Stromal cell of bone marrow (primary cell): ENCODE results near the gene SLC9A5.
A peak's percentile ranks its signal among the peaks of the same experiment; 100 is the strongest.

Source experiments
- DNase-seq: peaks from one replicate; pipeline ENCODE4 v3.0.0-alpha.2; 2012; ENCODE audit warnings: low read depth

Gene SLC9A5

DNA sequence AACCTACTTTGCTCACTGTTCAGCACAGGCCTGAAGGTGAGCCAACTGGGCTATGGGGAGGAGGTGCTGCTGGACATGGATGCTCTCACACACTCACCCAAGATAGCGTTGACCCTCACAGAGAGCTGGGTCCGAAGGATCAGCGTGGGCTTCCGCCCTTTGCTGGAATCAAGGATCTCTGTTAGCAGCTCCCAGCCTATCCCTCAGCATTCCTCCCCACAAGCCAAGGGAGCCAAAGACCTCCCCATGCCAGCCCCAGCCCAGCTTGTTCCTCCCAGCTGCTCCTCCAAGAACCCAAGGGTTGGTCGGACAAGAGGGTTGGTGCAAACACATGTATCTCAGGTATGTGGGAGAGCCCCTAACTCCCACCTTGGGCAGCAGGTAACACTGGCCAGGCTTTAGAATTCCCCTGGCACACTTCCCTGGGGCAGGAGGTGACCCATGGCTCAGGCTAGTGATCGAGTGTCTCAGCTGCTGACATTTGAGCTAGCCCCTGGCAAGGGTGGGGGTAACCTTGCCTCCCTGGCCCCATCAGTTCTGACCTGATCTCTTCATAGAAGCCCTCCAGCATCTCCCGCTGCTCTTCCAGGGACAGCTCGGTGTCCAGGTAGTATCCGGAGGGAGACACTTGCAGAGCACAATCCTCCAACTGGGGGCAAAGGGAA is 9.8 kb upstream of the SLC9A5 start:
- no peak for DNase-seq

DNA sequence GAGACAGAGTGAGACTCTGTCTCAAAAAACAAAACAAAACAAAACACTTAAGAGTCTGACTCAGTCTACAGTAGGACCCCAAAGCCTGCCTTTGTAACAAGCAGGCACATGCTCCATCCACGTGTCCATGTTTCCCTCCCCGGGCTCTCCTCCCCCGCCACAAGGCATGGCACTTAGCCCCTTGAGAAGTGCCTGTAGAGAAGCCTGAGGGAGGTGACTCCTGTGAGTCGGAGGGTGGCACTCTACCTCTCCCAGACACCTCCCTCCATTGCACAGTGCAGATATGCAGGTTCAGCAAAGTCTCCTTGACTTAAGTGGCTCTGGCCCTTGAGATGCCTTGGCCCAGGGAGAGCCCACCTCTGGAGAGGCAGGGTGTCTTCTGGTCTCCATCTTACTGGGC is 8.3 kb upstream of the SLC9A5 start:
- DNase-seq, result no peak

- DNase-seq, result peak; percentile 58
Measured at GRCh38 chr16:67241008-67241900, 7.5 kb upstream of the SLC9A5 start.

GRCh38 chr16:67242138-67242730 is 6.5 kb upstream of the SLC9A5 start:
- no peak for DNase-seq

DNA sequence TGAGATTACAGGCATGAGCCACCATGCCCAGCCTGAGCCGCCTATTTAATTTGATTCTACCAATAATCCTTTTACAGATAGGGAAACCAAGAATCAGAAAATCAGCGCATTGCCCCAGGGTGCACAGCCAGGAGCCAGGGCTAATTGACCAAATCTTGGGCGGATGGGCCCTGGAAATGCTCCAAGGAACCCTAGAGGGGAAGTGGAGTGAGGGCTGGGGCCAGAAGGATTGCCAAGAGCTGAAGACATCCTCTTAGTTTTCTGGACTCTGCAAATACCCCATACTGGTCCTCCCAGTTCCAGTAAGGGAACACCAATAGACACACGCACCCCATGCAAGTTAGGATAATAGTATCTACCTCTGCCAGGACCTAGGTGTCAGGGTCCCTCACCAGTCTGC is 5.3 kb upstream of the SLC9A5 start:
- DNase-seq, result no peak

DNA sequence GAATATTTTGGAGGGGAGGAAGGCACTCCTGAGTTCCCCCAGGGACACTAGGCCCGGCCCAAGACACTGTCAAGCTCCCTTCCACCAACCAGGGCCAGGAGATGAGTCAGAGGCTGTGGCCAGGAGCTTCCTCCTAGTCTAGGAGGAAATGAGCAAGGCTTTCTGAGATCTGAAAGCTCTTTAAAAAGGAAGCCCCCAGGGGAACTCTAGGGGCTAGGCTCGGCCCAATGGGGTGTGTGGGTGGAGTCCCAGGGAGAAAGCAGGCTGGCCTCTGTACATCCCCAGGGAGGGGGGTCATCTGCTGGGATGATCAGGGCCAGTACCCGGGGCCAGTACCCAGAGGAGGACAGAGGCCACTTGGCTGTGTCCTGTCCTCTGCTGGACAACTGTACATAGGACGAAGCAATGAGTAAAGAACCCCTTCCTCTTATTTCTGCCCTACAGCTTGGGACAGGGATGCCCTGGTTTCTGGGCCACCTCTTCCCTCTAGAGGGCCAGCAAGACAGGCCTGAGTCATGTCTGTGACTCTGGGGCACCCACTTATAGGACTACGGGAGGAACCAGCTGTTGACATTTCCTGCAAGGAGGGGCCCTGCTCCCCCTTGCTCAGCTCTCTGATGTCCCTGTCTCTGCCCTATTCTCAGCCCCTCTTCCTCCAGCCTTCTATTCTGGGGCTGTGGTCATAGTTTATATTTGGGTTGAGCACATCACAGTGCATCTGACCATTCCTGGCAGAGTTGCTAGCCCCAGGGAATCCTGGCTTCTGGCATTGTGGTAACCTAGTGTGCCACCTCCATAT is 4.2 kb upstream of the SLC9A5 start:
- peak; percentile 95 for DNase-seq

- DNase-seq, result no peak
Measured at GRCh38 chr16:67245186-67245585, 3.6 kb upstream of the SLC9A5 start.

- DNase-seq, result no peak
Measured at GRCh38 chr16:67245674-67246080, 3.1 kb upstream of the SLC9A5 start.

- DNase-seq, result peak; percentile 74
Measured at GRCh38 chr16:67246081-67246755, 2.6 kb upstream of the SLC9A5 start.

DNA sequence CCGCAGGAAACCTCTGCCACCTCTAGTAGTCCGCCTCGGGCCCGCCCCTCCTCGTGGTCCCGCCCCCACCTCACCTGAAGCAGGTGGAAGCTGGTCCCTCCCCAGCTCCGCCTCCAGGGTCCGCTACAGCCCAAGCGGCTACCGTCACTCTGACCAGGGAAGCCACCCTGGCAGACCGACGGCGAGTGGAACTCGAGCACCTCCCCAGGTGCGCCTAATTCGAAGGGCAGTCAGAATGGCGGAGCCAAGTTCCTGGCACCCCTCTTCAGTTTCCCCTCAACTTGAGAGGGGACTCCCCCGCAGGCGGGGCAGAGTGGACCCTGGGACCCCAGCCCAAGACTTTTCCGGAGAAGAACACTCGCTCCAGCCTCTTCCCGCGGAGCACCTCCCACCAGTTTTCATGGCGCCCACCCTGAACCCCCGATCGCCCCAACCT is 2.0 kb upstream of the SLC9A5 start:
- DNase-seq, result no peak

- DNase-seq, result peak; percentile 93
Measured at GRCh38 chr16:67247192-67248072, 1.3 kb upstream of the SLC9A5 start, which contains the start of gene FHOD1. FHOD1 (minus strand) TSS chr16:67247481; CDS start chr16:67247410, 71 bp downstream.

GRCh38 chr16:67248073-67248400 is 742 bp upstream of the SLC9A5 start:
- DNase-seq, result no peak

GRCh38 chr16:67249178-67250044 is 632 bp downstream of the SLC9A5 start:
- DNase-seq, result no peak

GRCh38 chr16:67250045-67250327 is 1.2 kb downstream of the SLC9A5 start:
- no peak for DNase-seq

DNA sequence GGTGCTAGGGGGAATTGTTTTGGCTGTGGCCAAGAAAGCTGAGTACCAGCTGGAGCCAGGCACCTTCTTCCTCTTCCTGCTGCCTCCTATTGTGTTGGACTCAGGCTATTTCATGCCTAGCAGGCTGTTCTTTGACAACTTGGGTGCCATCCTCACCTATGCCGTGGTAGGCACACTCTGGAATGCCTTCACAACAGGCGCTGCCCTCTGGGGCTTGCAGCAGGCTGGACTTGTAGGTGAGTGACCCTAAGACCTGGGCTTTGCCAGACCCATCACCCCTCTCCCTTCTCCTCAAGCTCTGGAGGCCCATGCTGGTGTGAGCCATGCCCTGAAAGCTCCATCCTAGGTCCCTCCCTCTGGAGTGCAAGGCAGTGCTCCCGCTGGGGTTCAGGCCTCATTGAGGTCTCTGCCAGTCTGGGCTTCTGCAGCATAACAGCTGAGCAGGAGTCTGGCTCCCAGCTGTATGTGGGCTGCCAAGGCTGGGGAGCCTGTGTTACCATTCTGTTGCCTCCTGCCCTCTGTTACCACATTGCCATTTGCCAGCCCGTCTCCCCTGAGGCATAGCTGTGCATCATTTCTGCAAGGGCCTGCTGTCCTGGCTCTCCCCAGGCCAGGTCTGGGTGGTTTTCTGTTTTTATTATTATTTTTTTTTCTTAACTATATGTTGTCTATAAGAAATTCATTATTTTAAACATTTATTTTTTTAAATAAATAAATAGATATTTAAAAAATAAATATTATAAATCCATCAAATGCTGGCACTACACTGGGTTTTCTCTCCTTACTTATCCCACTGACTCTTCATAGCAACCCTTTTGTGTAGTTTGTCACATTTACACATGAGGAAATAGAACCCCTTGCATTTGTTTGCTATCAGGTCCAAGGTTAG is 4.1 kb downstream of the SLC9A5 start:
- DNase-seq, result no peak

- DNase-seq, result no peak
Measured at GRCh38 chr16:67254801-67255552, 6.2 kb downstream of the SLC9A5 start.

- DNase-seq, result no peak
Measured at GRCh38 chr16:67255553-67256221, 6.9 kb downstream of the SLC9A5 start.
